ENCODE results near the gene CACNB4.
A peak's percentile ranks its signal among the peaks of the same experiment; 100 is the strongest.
"Not testable (repeated sequence)": the region's sequence is repeated elsewhere in the genome, so short reads cannot be mapped to it uniquely, and the experiment has no call there.

The CACNB4 gene

GRCh38 chr2:152098496-152099366 lies at the start of gene CACNB4:
TSS of gene CACNB4 (minus strand) at chr2:152099044.
- DNase-seq: peak; percentile 45

GRCh38 chr2:152134488-152135280 lies 35.8 kb upstream of the CACNB4 start:
- no peak for DNase-seq

GRCh38 chr2:152132306-152132705 lies 33.5 kb upstream of the CACNB4 start:
- DNase-seq: no peak

- DNase-seq: no peak
Measured at GRCh38 chr2:152127628-152128027, 28.8 kb upstream of the CACNB4 start.

- DNase-seq: no peak
Measured at GRCh38 chr2:152126664-152127063, 27.8 kb upstream of the CACNB4 start.

GRCh38 chr2:152122161-152122560 lies 23.3 kb upstream of the CACNB4 start:
- no peak for DNase-seq

GRCh38 chr2:152120430-152120829 lies 21.6 kb upstream of the CACNB4 start:
- no peak for DNase-seq

GRCh38 chr2:152115952-152116351 lies 17.1 kb upstream of the CACNB4 start:
- DNase-seq: peak; percentile 0

- DNase-seq: no peak
Measured at GRCh38 chr2:152114366-152114765, 15.5 kb upstream of the CACNB4 start.

- not testable (repeated sequence) for DNase-seq
Measured at GRCh38 chr2:152107140-152107539, 8.3 kb upstream of the CACNB4 start.

- no peak for DNase-seq
Measured at GRCh38 chr2:152106464-152106863, 7.6 kb upstream of the CACNB4 start.

GRCh38 chr2:152103271-152103670 lies 4.4 kb upstream of the CACNB4 start:
- no peak for DNase-seq

GRCh38 chr2:152100961-152101360 lies 2.1 kb upstream of the CACNB4 start:
- no peak for DNase-seq

- DNase-seq: peak; percentile 45
Measured at GRCh38 chr2:152099367-152100050, 665 bp upstream of the CACNB4 start.

GRCh38 chr2:152097801-152098495 lies 896 bp downstream of the CACNB4 start:
- DNase-seq: peak; percentile 31

GRCh38 chr2:152097290-152097800 lies 1.5 kb downstream of the CACNB4 start:
- DNase-seq: no peak

GRCh38 chr2:152095146-152095545 lies 3.7 kb downstream of the CACNB4 start:
- no peak for DNase-seq

- DNase-seq: no peak
Measured at GRCh38 chr2:152094014-152094413, 4.8 kb downstream of the CACNB4 start.

GRCh38 chr2:152093464-152093863 lies 5.4 kb downstream of the CACNB4 start:
- no peak for DNase-seq

GRCh38 chr2:152092095-152092494 lies 6.7 kb downstream of the CACNB4 start:
- no peak for DNase-seq

GRCh38 chr2:152090726-152091125 lies 8.1 kb downstream of the CACNB4 start:
- DNase-seq: not testable (repeated sequence)

- no peak for DNase-seq
Measured at GRCh38 chr2:152089238-152089637, 9.6 kb downstream of the CACNB4 start.
